T1000 (cell line): ENCODE measurements around the gene GAMT.

Experiments
- DNase-seq: peaks from one replicate; lab custom pipeline; 2025; ENCODE audit warnings: mixed read lengths; lab: John Stamatoyannopoulos, UW

The GAMT gene

GRCh38 chr19:1400281-1401137, 833 bp downstream of the GAMT start:
- DNase-seq = no peak

DNA sequence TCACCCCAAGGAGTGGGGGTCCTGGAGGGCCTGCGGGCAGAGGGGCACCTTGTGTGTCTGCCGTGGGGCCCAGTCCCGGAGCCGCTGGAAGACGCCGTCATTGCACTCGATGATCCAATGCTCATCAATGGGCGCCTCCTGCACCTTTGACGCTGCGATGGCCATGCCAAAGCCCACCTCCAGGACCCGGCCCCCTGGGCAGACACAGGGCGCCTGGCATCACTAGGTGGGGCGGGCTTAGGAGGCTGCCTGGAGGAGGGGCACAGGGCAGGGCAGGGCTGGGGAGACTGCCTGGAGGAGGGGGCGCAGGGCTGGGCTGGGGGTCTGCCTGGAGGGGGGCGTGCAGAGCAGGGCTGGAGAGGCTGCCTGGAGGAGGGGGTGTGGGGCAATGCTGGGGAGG, 1.6 kb downstream of the GAMT start:
- DNase-seq = no peak

GRCh38 chr19:1399079-1399478, 2.3 kb downstream of the GAMT start:
- DNase-seq = no peak

DNA sequence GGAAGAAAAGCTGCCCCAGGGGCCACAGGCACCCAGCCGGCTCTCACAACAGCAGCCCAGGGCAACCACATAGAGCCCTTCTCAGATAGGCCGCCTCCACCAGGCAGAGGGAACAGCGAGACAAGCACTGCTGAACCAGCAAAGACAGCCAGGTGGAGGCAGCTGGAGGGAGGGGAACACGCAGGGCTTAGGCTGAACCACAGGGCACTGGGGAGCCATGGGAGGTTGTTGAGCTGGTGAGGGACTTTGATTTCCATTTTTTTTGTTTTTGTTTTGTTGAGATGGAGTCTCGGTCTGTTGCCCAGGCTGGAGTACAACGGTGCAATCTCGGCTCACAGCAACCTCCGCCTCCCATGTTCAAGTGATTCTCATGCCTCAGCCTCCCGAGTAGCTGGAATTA, 3.5 kb downstream of the GAMT start:
- no peak for DNase-seq

DNA sequence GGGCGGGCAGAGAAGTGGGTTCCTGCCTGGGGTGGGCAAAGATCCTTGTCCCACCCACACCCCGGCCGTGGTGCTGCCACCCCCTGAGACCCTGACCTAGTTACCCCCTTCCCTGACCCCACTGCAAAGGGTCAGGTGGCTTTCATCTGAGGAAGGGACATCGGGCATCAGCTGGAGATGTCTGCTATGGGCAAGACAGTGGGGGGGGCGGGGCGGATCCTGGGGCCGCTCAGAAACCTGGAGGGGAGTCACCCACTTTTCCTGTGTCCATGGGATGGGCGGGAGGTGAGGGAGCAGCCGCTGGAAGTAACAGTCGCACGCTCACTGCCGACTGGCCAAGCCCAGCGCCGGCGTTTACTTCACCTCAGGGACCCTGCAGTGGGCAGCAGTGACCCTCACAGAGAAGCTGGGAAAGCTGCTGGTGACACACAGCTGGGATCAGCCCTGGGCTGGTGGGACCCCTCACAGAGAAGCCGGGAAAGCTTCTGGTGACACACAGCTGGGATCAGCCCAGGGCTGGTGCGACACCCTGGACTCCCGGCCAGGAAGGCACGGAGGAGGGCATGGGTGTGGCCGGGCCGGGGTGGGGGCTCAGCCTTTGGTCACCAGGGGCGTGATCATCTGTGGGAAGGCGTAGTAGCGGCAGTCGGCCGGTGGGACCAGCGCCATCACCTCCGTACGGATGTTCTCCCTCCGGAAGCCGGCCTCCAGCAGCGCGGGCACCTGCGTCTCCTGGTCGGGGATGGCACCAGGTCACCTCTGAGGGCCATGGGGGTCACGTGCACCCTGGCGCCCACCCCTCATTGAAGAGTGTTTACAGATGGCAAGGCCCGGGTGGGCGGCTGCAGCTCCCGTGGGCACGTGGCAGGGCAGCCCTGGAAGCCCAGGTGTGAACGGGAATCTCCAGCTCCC, 4.3 kb downstream of the GAMT start:
- DNase-seq = no peak

DNA sequence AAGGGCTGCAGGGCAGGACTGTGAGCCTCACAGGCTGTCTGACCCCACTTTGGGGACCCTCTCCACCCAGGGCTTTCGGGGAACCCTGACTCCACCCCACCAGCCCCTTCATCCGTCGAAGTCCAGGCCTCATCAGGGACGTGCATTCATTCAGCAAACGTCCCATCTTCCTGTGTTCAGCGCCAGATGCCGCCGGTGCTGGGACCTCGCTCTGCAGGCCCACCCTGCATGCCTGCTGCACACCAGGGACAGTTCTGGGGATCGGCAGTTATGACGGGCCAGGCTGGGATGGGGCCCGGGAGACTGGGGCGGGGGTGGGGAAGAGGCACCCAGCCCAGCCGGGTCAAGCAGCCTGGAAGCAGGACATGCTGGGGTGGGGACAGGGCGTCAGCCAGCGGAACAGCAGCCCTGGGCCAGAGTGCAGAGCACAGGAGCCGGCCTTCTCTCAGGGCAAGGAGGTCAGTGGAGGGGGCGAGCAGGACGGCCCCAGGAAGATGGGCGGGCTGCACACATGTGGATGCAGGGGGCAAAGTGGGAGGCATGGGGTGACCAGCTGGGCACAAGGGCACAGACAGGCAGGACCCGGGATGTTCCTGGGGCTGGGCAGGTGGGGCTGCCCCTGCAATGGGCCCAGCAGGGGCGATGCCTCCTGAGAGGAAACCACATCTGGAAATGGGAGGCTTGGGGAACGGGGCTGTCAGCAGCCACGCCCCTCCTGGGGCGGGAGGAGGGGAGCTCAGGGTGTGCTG, 5.1 kb downstream of the GAMT start:
- DNase-seq = no peak

- DNase-seq = no peak
Observed at GRCh38 chr19:1395194-1396018, 5.9 kb downstream of the GAMT start.

GRCh38 chr19:1394252-1395193, 6.8 kb downstream of the GAMT start:
- no peak for DNase-seq

DNA sequence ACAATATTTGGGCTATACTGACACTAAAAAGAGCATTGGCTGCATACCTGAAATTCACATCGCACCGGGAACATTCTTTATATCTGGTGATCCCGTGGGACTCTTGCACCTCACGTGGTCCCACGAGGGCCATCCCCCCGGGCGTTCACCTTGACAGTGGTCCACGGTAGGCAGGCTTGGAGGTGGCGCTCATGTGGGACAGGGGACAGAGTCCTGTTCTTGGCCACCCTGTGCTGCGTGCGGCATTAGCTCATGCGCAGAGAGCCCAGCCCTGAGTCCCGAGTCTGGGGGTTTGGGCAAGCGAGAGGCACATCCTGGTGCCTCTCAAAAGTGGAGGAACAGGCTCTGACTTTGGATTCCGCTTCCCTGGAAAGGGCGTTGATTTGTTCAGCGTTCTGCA, 7.5 kb downstream of the GAMT start:
- no peak for DNase-seq

DNA sequence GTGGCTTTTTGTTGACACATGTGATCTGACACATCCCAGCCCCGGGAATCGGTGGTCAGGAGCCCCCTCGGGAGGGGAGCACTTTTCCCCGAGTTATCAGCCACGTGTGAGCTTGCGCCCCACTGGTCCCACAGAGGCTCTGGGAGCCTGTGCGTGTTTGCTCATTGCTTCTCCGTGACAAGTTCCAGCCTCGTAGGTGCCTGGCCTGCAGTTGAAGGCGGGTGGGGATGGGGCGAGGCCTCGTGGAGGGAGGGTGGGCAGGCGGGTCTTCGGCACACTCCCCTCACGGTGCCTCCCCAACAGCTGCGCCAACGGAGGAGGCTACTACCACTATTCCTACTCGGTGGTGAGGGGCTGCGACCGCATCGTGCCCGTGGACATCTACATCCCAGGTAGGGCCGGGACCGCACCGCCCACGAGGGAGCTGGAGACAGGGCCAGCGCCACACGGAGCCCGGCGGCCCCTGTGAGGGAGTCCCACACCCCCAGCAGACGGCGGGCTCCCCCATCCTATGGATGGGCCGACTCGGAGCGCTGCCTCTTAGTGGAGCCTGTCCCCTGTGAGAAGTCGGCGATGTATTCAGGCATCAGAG, 8.3 kb downstream of the GAMT start:
- no peak for DNase-seq

GRCh38 chr19:1392407-1392806, 8.9 kb downstream of the GAMT start:
- no peak for DNase-seq

- no peak for DNase-seq
Observed at GRCh38 chr19:1390890-1391423, 10.4 kb downstream of the GAMT start.

- DNase-seq = no peak
Observed at GRCh38 chr19:1389033-1389940, 12.1 kb downstream of the GAMT start.

GRCh38 chr19:1388637-1389026, 12.7 kb downstream of the GAMT start:
- DNase-seq = no peak

DNA sequence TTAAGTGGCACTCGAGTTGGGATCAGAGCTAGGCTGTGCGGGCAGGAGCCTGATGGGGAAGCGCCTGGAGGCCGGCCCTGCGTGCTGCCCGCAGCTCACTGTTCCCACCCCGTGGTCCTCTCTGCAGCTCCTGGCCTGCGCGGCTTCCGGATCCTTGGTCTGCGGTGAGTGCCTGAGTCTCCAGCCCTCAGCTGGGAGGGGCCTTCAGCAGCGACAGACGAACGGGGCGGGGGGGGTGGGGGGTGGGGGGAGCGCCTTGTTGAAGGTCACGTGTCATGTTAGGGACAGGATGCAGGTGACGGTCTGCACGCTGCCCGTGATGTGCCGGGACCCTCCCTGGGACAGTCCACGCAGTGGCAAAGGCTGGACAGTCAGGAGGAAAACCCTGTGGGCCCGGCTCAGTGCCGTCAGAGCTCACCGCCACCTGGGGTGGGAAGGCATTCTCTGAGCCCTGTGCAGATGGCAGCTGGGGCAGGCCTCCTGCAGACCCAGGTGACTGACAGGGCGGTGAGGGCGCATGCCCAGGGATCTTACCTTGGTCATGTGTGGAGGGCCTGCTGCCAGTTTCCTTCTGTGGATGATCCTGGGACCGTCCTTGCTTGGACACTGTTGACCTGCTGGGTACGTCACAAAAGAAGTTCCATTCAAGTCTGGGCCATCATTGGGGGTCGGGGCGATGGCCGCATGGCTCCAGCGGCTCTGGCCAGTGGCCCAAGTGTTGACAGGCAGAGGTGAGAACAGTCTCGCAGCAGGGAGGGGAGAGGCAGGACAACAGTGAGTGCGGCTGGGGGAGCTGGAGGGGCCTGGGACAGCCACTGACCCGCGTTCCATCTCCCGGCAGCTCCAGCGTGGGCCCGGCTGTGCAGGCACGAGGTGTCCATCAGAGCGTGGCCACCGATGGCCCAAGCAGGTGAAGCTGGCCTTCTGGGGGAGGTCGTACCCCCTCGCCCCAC, 13.4 kb downstream of the GAMT start:
- DNase-seq = no peak

DNA sequence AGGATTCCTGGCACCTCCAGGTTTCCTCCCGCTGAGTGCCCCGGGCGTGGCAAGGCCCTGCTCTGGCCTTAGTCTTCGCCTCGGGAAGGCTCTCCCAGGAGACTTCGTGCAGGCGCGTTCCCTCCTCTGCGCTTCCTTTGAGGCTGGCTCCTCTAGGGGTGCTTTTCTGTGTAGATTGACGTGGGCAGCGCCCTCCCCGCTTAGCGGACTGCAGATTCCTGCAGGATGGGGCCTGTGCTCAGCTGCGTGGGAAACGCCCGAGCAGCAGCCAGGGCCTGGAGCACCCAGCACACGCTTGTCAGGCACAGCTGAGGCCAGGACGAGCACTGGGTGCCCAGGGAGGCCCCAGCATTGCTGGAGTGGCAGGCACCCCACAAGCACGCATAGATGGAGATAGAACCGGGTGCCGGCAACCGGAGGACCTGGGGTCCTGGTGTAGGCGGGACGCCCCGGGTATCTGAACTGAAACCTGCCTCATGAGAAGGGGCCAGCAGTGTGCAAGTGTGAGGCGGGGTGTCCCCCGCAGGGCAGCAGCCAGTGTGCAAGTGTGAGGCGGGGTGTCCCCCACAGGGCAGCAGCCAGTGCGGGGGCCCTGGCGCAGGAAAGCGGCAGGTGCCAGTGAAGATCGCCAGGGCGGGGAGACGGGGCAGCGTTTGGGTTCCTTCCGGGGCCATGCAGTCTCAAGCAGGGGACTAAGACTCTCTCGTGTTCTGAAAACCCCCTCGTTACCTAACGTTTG, 14.2 kb downstream of the GAMT start:
- DNase-seq = no peak

DNA sequence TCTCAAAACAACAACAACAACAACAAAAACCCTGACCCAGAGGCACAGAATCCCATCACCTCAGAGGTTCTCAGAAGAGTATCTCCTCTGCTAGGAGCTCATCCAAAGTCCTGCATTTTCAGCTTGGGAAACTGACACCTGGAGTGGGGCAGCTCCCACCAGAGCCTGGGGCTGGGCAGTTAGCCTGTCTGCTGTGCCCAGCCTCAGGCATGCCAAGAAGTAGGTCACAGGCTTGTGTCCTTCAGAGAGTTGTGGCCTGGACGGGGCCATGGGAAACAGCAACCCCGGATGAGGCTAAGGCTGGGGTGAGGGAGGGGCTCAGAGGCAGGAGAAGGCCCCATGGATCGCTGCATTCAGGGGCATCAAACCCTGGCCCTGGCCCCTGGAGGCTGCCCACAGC, 15.5 kb downstream of the GAMT start:
- no peak for DNase-seq
